Smooth muscle cell (in vitro differentiated cells): ENCODE data around the gene TDO2. TPM values are rescaled to one million over a fixed set of nuclear protein-coding genes. Genes with fewer than 3 reads are reported as not detected.
"Not testable (repeated sequence)": the region's sequence is repeated elsewhere in the genome, so short reads cannot be mapped to it uniquely, and the experiment has no call there.

ENCODE experiments used
- DNase-seq: peaks from one replicate; lab custom pipeline; 2025; ENCODE audit not compliant: unreplicated experiment; lab: John Stamatoyannopoulos, UW
- H2AFZ ChIP-seq: fragments of 200-600 bp; sonication (generic); 2 replicates; pipeline ENCODE4 v1.6.0; 2016; ENCODE audit warnings: antibody characterized with exemption, low read depth, mild to moderate bottlenecking
- H3F3A ChIP-seq: fragments of 200-600 bp; sonication (generic); 2 replicates; pipeline ENCODE4 v1.6.0; 2017; ENCODE audit warnings: antibody characterized with exemption, low read depth
- H3K27ac ChIP-seq: fragments of 200-600 bp; sonication (generic); 2 replicates; pipeline ENCODE4 v1.5.1; 2016; ENCODE audit warnings: low read depth, mild to moderate bottlenecking
- H3K27me3 ChIP-seq: fragments of 200-600 bp; sonication (generic); 2 replicates; pipeline ENCODE4 v1.6.1; 2016; ENCODE audit warnings: low read depth, mild to moderate bottlenecking
- H3K36me3 ChIP-seq: fragments of 200-600 bp; sonication (generic); 2 replicates; pipeline ENCODE4 v1.5.1; 2016; ENCODE audit warnings: low read depth
- H3K4me1 ChIP-seq: fragments of 200-600 bp; sonication (generic); 2 replicates; pipeline ENCODE4 v1.5.1; 2016; ENCODE audit warnings: low read depth
- H3K4me2 ChIP-seq: fragments of 200-600 bp; sonication (generic); 2 replicates; pipeline ENCODE4 v1.6.0; 2016; ENCODE audit warnings: mild to moderate bottlenecking
- H3K4me3 ChIP-seq: fragments of 200-600 bp; sonication (generic); 2 replicates; pipeline ENCODE4 v1.5.1; 2016; ENCODE audit warnings: mild to moderate bottlenecking
- H3K79me2 ChIP-seq: fragments of 200-600 bp; sonication (generic); 2 replicates; pipeline ENCODE4 v1.6.0; 2016; ENCODE audit warnings: low read depth, mild to moderate bottlenecking
- H3K9ac ChIP-seq: fragments of 200-600 bp; sonication (generic); 2 replicates; pipeline ENCODE4 v1.6.0; 2016; ENCODE audit warnings: low read depth
- H3K9me3 ChIP-seq: fragments of 200-600 bp; sonication (generic); replicated peaks from 2 replicates; pipeline ENCODE4 v1.5.1; 2016; ENCODE audit warnings: low read depth
- H4K20me1 ChIP-seq: fragments of 200-600 bp; sonication (generic); 2 replicates; pipeline ENCODE4 v1.6.0; 2016; ENCODE audit warnings: low read depth
- CTCF ChIP-seq: fragments of 200-600 bp; sonication (generic); IDR thresholded peaks from 2 replicates; pipeline ENCODE4 v1.5.1; 2017; ENCODE audit warnings: borderline replicate concordance, mild to moderate bottlenecking, antibody characterized with exemption; ENCODE audit not compliant: insufficient read depth, poor library complexity, severe bottlenecking
- WGBS: methylation state at CpG from one replicate; pipeline ENCODE4 v1.1.7; 2016; ENCODE audit warnings: low lambda C conversion rate; 5-methylcytosine and 5-hydroxymethylcytosine counted together
- polyA plus RNA-seq: library from polyadenylated mRNA; unstranded; fragments of >200 nt; fragmentation: Nextera tagmentation; extraction: Ambion mirVana; gene quantifications from 2 replicates; pipeline ENCODE4 v1.2.1, GENCODE V29; 2016
- total RNA-seq: library from RNA; depleted of rRNA; stranded (reverse); fragments of >200 nt; gene quantifications from 2 replicates; pipeline ENCODE4 v1.2.3, GENCODE V29; 2014

Gene TDO2
- total and polyA plus RNA-seq, 2 experiments from 2014 or later: 151 to 180 TPM

GRCh38 chr4:155889946-155890345 lies 13.6 kb upstream of the TDO2 start:
- Histone ChIP-seq H3F3A (peaks cover 17% of the 10 kb centered on the region), H4K20me1 (no peaks in the 10 kb centered on the region), H2AFZ (no peak overlapping the region), H3K9me3 (no peaks in the 10 kb centered on the region), H3K27me3 (no peaks in the 10 kb centered on the region), H3K27ac (peak overlapping the region; percentile 83), H3K9ac (no peak overlapping the region), H3K36me3 (no peaks in the 10 kb centered on the region), H3K4me1 (peaks cover 7% of the 10 kb centered on the region), H3K79me2 (no peaks in the 10 kb centered on the region), H3K4me3 (no peak overlapping the region), H3K4me2 (no peak overlapping the region)
- WGBS: 93% methylated on average over 2 of the region's 2 CpGs
- no peak for DNase-seq
- no peak for TF ChIP-seq CTCF

GRCh38 chr4:155891058-155891457 lies 12.4 kb upstream of the TDO2 start:
- peak overlapping the region; percentile 42 for H3K27ac ChIP-seq
- WGBS: 45% methylated on average over 3 of the region's 3 CpGs

GRCh38 chr4:155898371-155898770 lies 5.1 kb upstream of the TDO2 start:
- not testable (repeated sequence) for H2AFZ ChIP-seq, H3K4me2 ChIP-seq, H3K4me3 ChIP-seq, H3K27me3 ChIP-seq, H3K27ac ChIP-seq, H3K9me3 ChIP-seq, H3K79me2 ChIP-seq, DNase-seq, H3K36me3 ChIP-seq, H3K9ac ChIP-seq, H4K20me1 ChIP-seq
- Histone ChIP-seq H3K4me1 (peaks cover 11% of the 10 kb centered on the region), H3F3A (peaks cover 29% of the 10 kb centered on the region)
- WGBS: 89% methylated on average over 2 of the region's 2 CpGs

More at GRCh38 chr4:155891058-155891457, 12.4 kb upstream of the TDO2 start:
- TF ChIP-seq CTCF: no peak
- DNase-seq: no peak
- Histone ChIP-seq H3K4me2 (no peak overlapping the region), H2AFZ (no peak overlapping the region), H4K20me1 (no peaks in the 10 kb centered on the region), H3K4me1 (peaks cover 7% of the 10 kb centered on the region), H3K4me3 (no peak overlapping the region), H3F3A (peaks cover 17% of the 10 kb centered on the region), H3K36me3 (no peaks in the 10 kb centered on the region), H3K9me3 (no peaks in the 10 kb centered on the region), H3K27me3 (no peaks in the 10 kb centered on the region), H3K79me2 (no peaks in the 10 kb centered on the region), H3K9ac (no peak overlapping the region)

- WGBS: 0% methylated on average over 3 of the region's 3 CpGs
- peak overlapping the region; percentile 3 for H3K9ac ChIP-seq
- H4K20me1 ChIP-seq: no peaks in the 10 kb centered on the region
- TF ChIP-seq CTCF: no peak
- H2AFZ ChIP-seq: peak overlapping the region; percentile 26
- H3K27ac ChIP-seq: peak overlapping the region; percentile 86
- no peak overlapping the region for H3K4me3 ChIP-seq
- H3K4me2 ChIP-seq: peak overlapping the region; percentile 71
- peaks cover 13% of the 10 kb centered on the region for H3K79me2 ChIP-seq
- no peak for DNase-seq
- H3K27me3 ChIP-seq: no peaks in the 10 kb centered on the region
- no peaks in the 10 kb centered on the region for H3K9me3 ChIP-seq
- H3F3A ChIP-seq: peaks cover 29% of the 10 kb centered on the region
- H3K36me3 ChIP-seq: no peaks in the 10 kb centered on the region
- H3K4me1 ChIP-seq: peaks cover 11% of the 10 kb centered on the region
Observed at GRCh38 chr4:155899891-155900290, 3.6 kb upstream of the TDO2 start.
